Measurements from ENCODE around the gene INKA2. TPM values are rescaled to one million over a fixed set of nuclear protein-coding genes. Genes with fewer than 3 reads are reported as not detected.

The INKA2 gene
- total RNA-seq, 1 experiment from 2014 or later = 0.54 TPM

- no peak overlapping the region for H3K27ac ChIP-seq (ENCODE audit: low read length)
- H3K9me3 ChIP-seq (ENCODE audit: control insufficient read depth, insufficient read depth, low read depth, low read length) = no peaks in the 10 kb centered on the region
- H3K4me3 ChIP-seq (ENCODE audit: low read depth in 2 of 2, low read length in 2 of 2) = no peak overlapping the region
- in situ Hi-C loops (cut with HindIII; ENCODE audit: low pct_unique_long_range_greater_than_20kb, low sequenced_read_pairs) = no loop called here
- no peak for DNase-seq (ENCODE audit: low read depth, low spot score)
- ATAC-seq = no peak
- BruUV-seq (replicated peaks) = no TSS peak
- no peaks in the 10 kb centered on the region for H3K36me3 ChIP-seq (ENCODE audit: control insufficient read depth, insufficient read depth, low read length)
- TF ChIP-seq TCF7L2 (IDR thresholded peaks at IDR 0.05; ENCODE audit: low read depth, low read length) = no peak
- no peak for TF ChIP-seq POLR2AphosphoS5 (IDR thresholded peaks at IDR 0.05; ENCODE audit: low read depth, low read length)
- TF ChIP-seq REST (IDR thresholded peaks at IDR 0.05; ENCODE audit: insufficient read depth in 1 of 2, low read depth in 2 of 2, low read length in 1 of 2) = no peak
- no peak for TF ChIP-seq SIN3A (IDR thresholded peaks at IDR 0.05; ENCODE audit: borderline replicate concordance, insufficient read depth, low read depth, low read length)
- no peak for TF ChIP-seq CTCF (IDR thresholded peaks at IDR 0.05)
- ChIA-PET POLR2A (no interaction called here), CTCF (no interaction called here)
- intact Hi-C loops (cut with micrococcal nuclease; ENCODE audit: unreplicated experiment) = no loop called here
- no peaks in the 10 kb centered on the region for H3K27me3 ChIP-seq (ENCODE audit: control insufficient read depth, insufficient read depth, low read length)
- no peaks in the 10 kb centered on the region for H3K4me1 ChIP-seq (ENCODE audit: control insufficient read depth, insufficient read depth, low read length)
Observed at GRCh38 chr1:111777301-111777700, 38.1 kb upstream of the INKA2 start.

- H3K27me3 ChIP-seq (ENCODE audit: control insufficient read depth, insufficient read depth, low read length) = no peaks in the 10 kb centered on the region
- intact Hi-C loops (cut with micrococcal nuclease; ENCODE audit: unreplicated experiment) (no loop called here), in situ Hi-C loops (cut with HindIII; ENCODE audit: low pct_unique_long_range_greater_than_20kb, low sequenced_read_pairs) (no loop called here)
- H3K4me3 ChIP-seq (ENCODE audit: low read depth in 2 of 2, low read length in 2 of 2) = no peak overlapping the region
- no peak overlapping the region for H3K27ac ChIP-seq (ENCODE audit: low read length)
- H3K9me3 ChIP-seq (ENCODE audit: control insufficient read depth, insufficient read depth, low read depth, low read length) = no peaks in the 10 kb centered on the region
- TF ChIP-seq CTCF (IDR thresholded peaks at IDR 0.05) (no peak), SIN3A (IDR thresholded peaks at IDR 0.05; ENCODE audit: borderline replicate concordance, insufficient read depth, low read depth, low read length) (no peak), TCF7L2 (IDR thresholded peaks at IDR 0.05; ENCODE audit: low read depth, low read length) (no peak), REST (IDR thresholded peaks at IDR 0.05; ENCODE audit: insufficient read depth in 1 of 2, low read depth in 2 of 2, low read length in 1 of 2) (no peak), POLR2AphosphoS5 (IDR thresholded peaks at IDR 0.05; ENCODE audit: low read depth, low read length) (no peak)
- CTCF ChIA-PET = no interaction called here
- DNase-seq (ENCODE audit: low read depth, low spot score) (no peak), ATAC-seq (no peak)
- H3K36me3 ChIP-seq (ENCODE audit: control insufficient read depth, insufficient read depth, low read length) = no peaks in the 10 kb centered on the region
- BruUV-seq (replicated peaks) = no TSS peak
- POLR2A ChIA-PET = no interaction called here
- no peaks in the 10 kb centered on the region for H3K4me1 ChIP-seq (ENCODE audit: control insufficient read depth, insufficient read depth, low read length)
Observed at GRCh38 chr1:111776861-111777260, 37.7 kb upstream of the INKA2 start.

Data from Panc1 (cell line).